ENCODE data around the gene ZNF763.

ZNF763 gene

GRCh38 chr19:12015753-12016116, 50.9 kb downstream of the ZNF763 start:
- TF ChIP-seq CTCF (IDR thresholded peaks at IDR 0.05; ENCODE audit: low read depth, low read length): no peak
- peak in 1 of 2 donors; percentile 2 for DNase-seq (ENCODE audit: low read depth in 2 of 2)

More at GRCh38 chr19:12015753-12016116, 50.9 kb downstream of the ZNF763 start:
- no peak overlapping the region for H3K4me3 ChIP-seq (replicated peaks in 1 of 2; ENCODE audit: low read depth in 2 of 2, low read length in 2 of 2)

Data from cardiac fibroblast (primary cell).